Loucy (cell line): Measurements from ENCODE around the gene DAB1.

Source experiments
- H2AFZ ChIP-seq: fragments of 200-600 bp; sonication (generic); 2 replicates; pipeline ENCODE4 v1.6.0; 2016; ENCODE audit warnings: antibody characterized with exemption, mild to moderate bottlenecking, low read length, moderate library complexity
- H3F3A ChIP-seq: fragments of 200-600 bp; 2 replicates; pipeline ENCODE4 v1.6.0; 2016; ENCODE audit warnings: antibody characterized with exemption, low read depth, mild to moderate bottlenecking
- H3K27me3 ChIP-seq: fragments of 200-600 bp; sonication (generic); 2 replicates; pipeline ENCODE4 v1.6.1; 2014; ENCODE audit warnings: low read length, mild to moderate bottlenecking; ENCODE audit not compliant: insufficient read depth, poor library complexity, severe bottlenecking
- H3K36me3 ChIP-seq: fragments of 200-600 bp; sonication (generic); 2 replicates; pipeline ENCODE4 v1.6.1; 2016; ENCODE audit warnings: low read length; ENCODE audit not compliant: insufficient read depth
- H3K4me1 ChIP-seq: fragments of 200-600 bp; sonication (generic); 2 replicates; pipeline ENCODE4 v1.5.1; 2014; ENCODE audit warnings: low read length, mild to moderate bottlenecking; ENCODE audit not compliant: insufficient read depth, poor library complexity, severe bottlenecking
- H3K4me2 ChIP-seq: fragments of 200-600 bp; sonication (generic); 2 replicates; pipeline ENCODE4 v1.6.0; 2014; ENCODE audit warnings: antibody characterized with exemption, low read length, low read depth, mild to moderate bottlenecking; ENCODE audit not compliant: poor library complexity, severe bottlenecking
- H3K4me3 ChIP-seq: fragments of 200-600 bp; sonication (generic); 2 replicates; pipeline ENCODE4 v1.5.1; 2014; ENCODE audit warnings: low read length, mild to moderate bottlenecking, mixed read lengths; ENCODE audit not compliant: poor library complexity, severe bottlenecking
- H3K79me2 ChIP-seq: fragments of 200-600 bp; sonication (generic); 2 replicates; pipeline ENCODE4 v1.6.1; 2014; ENCODE audit warnings: low read length; ENCODE audit not compliant: insufficient read depth
- H3K9ac ChIP-seq: fragments of 200-600 bp; sonication (generic); 2 replicates; pipeline ENCODE4 v1.6.0; 2014; ENCODE audit warnings: mild to moderate bottlenecking, low read depth, low read length, moderate library complexity; ENCODE audit not compliant: poor library complexity, severe bottlenecking
- H3K9me2 ChIP-seq: fragments of 200-600 bp; sonication (generic); replicated peaks from 2 replicates; pipeline ENCODE4 v1.6.1; 2016; ENCODE audit warnings: low read depth, low read length, mixed read lengths
- H3K9me3 ChIP-seq: fragments of 200-600 bp; sonication (generic); 2 replicates; pipeline ENCODE4 v1.6.1; 2014; ENCODE audit warnings: mild to moderate bottlenecking, antibody characterized with exemption, low read length, low read depth; ENCODE audit not compliant: insufficient read depth
- H4K20me1 ChIP-seq: fragments of 200-600 bp; sonication (generic); 2 replicates; pipeline ENCODE4 v1.6.0; 2014; ENCODE audit warnings: antibody characterized with exemption, low read length, mild to moderate bottlenecking; ENCODE audit not compliant: insufficient read depth, poor library complexity, severe bottlenecking
- CTCF ChIP-seq: fragments of 200-600 bp; sonication (generic); conservative IDR thresholded peaks from 2 replicates; pipeline ENCODE4 v1.5.1; 2014; ENCODE audit warnings: mild to moderate bottlenecking, antibody characterized with exemption, low read length
- EZH2phosphoT487 ChIP-seq: fragments of 200-600 bp; IDR thresholded peaks from 2 replicates; pipeline ENCODE4 v1.6.1; 2018; ENCODE audit warnings: antibody characterized with exemption, mild to moderate bottlenecking, moderate library complexity, borderline replicate concordance

Gene DAB1

GRCh38 chr1:57420981-57421785, 2.7 kb downstream of the DAB1 start:
- Histone ChIP-seq H3K79me2 (no peaks in the 10 kb centered on the region), H3K4me2 (no peak overlapping the region), H3K9me2 (no peaks in the 10 kb centered on the region), H3K4me3 (no peak overlapping the region), H3K9me3 (no peaks in the 10 kb centered on the region), H3K27me3 (no peaks in the 10 kb centered on the region), H2AFZ (no peak overlapping the region), H3K4me1 (no peaks in the 10 kb centered on the region), H3K36me3 (no peaks in the 10 kb centered on the region), H3K9ac (no peak overlapping the region), H3F3A (no peaks in the 10 kb centered on the region), H4K20me1 (no peaks in the 10 kb centered on the region)
- TF ChIP-seq EZH2phosphoT487 = no peak
- no peak for TF ChIP-seq CTCF

GRCh38 chr1:57418971-57419370, 4.9 kb downstream of the DAB1 start:
- TF ChIP-seq CTCF (no peak), EZH2phosphoT487 (no peak)
- H3K4me2 ChIP-seq = no peak overlapping the region
- H3K9ac ChIP-seq = no peak overlapping the region
- H3K9me2 ChIP-seq = no peaks in the 10 kb centered on the region
- H3K79me2 ChIP-seq = no peaks in the 10 kb centered on the region
- no peaks in the 10 kb centered on the region for H3K4me1 ChIP-seq
- H2AFZ ChIP-seq = no peak overlapping the region
- H3K27me3 ChIP-seq = no peaks in the 10 kb centered on the region
- no peaks in the 10 kb centered on the region for H3K36me3 ChIP-seq
- no peaks in the 10 kb centered on the region for H3F3A ChIP-seq
- no peaks in the 10 kb centered on the region for H4K20me1 ChIP-seq
- H3K9me3 ChIP-seq = no peaks in the 10 kb centered on the region
- no peak overlapping the region for H3K4me3 ChIP-seq

- H3K4me3 ChIP-seq = no peak overlapping the region
- no peaks in the 10 kb centered on the region for H3K4me1 ChIP-seq
- H3K79me2 ChIP-seq = no peaks in the 10 kb centered on the region
- no peak overlapping the region for H3K4me2 ChIP-seq
- no peaks in the 10 kb centered on the region for H3K36me3 ChIP-seq
- H3K9me3 ChIP-seq = no peaks in the 10 kb centered on the region
- TF ChIP-seq EZH2phosphoT487 = no peak
- TF ChIP-seq CTCF = no peak
- no peaks in the 10 kb centered on the region for H3F3A ChIP-seq
- H4K20me1 ChIP-seq = no peaks in the 10 kb centered on the region
- no peak overlapping the region for H3K9ac ChIP-seq
- no peaks in the 10 kb centered on the region for H3K27me3 ChIP-seq
- no peaks in the 10 kb centered on the region for H3K9me2 ChIP-seq
- H2AFZ ChIP-seq = no peak overlapping the region
These were observed 12.6 kb downstream of the DAB1 start for GRCh38 chr1:57411262-57411661.
